ENCODE results near the gene PRG2.

The PRG2 gene

GRCh38 chr11:57353446-57353845 lies 37.0 kb downstream of the PRG2 start:
- Histone ChIP-seq H3K27ac (ENCODE audit: low read length) (no peak overlapping the region), H3K4me3 (ENCODE audit: low read depth in 1 of 2, low read length in 2 of 2) (no peak overlapping the region), H3K4me1 (ENCODE audit: control insufficient read depth in 1 of 2, insufficient read depth in 2 of 2, low read length in 2 of 2) (peaks cover 0 to 4% of the 10 kb centered on the region in 2 donors), H3K27me3 (ENCODE audit: low read depth, low read length) (no peaks in the 10 kb centered on the region), H3K9me3 (ENCODE audit: control insufficient read depth in 1 of 2, low read length in 2 of 2) (no peaks in the 10 kb centered on the region), H3K36me3 (ENCODE audit: control insufficient read depth in 1 of 2, insufficient read depth in 2 of 2, low read length in 2 of 2) (no peaks in the 10 kb centered on the region)

GRCh38 chr11:57353036-57353435 lies 37.4 kb downstream of the PRG2 start:
- Histone ChIP-seq H3K9me3 (ENCODE audit: control insufficient read depth in 1 of 2, low read length in 2 of 2) (no peaks in the 10 kb centered on the region), H3K4me1 (ENCODE audit: control insufficient read depth in 1 of 2, insufficient read depth in 2 of 2, low read length in 2 of 2) (peaks cover 0 to 4% of the 10 kb centered on the region in 2 donors), H3K4me3 (ENCODE audit: low read depth in 1 of 2, low read length in 2 of 2) (no peak overlapping the region), H3K27ac (ENCODE audit: low read length) (no peak overlapping the region), H3K36me3 (ENCODE audit: control insufficient read depth in 1 of 2, insufficient read depth in 2 of 2, low read length in 2 of 2) (no peaks in the 10 kb centered on the region), H3K27me3 (ENCODE audit: low read depth, low read length) (no peaks in the 10 kb centered on the region)

- H3K9me3 ChIP-seq (ENCODE audit: control insufficient read depth in 1 of 2, low read length in 2 of 2), result no peaks in the 10 kb centered on the region
- H3K4me1 ChIP-seq (ENCODE audit: control insufficient read depth in 1 of 2, insufficient read depth in 2 of 2, low read length in 2 of 2), result peaks cover 0 to 4% of the 10 kb centered on the region in 2 donors
- no peaks in the 10 kb centered on the region for H3K36me3 ChIP-seq (ENCODE audit: control insufficient read depth in 1 of 2, insufficient read depth in 2 of 2, low read length in 2 of 2)
- H3K27ac ChIP-seq (ENCODE audit: low read length), result no peak overlapping the region
- H3K4me3 ChIP-seq (ENCODE audit: low read depth in 1 of 2, low read length in 2 of 2), result no peak overlapping the region
- H3K27me3 ChIP-seq (ENCODE audit: low read depth, low read length), result no peaks in the 10 kb centered on the region
These were observed 40.8 kb downstream of the PRG2 start for GRCh38 chr11:57349491-57350274.

GRCh38 chr11:57348636-57349313 lies 41.7 kb downstream of the PRG2 start:
- Histone ChIP-seq H3K27ac (ENCODE audit: low read length) (no peak overlapping the region), H3K27me3 (ENCODE audit: low read depth, low read length) (no peaks in the 10 kb centered on the region), H3K4me3 (ENCODE audit: low read depth in 1 of 2, low read length in 2 of 2) (no peak overlapping the region), H3K4me1 (ENCODE audit: control insufficient read depth in 1 of 2, insufficient read depth in 2 of 2, low read length in 2 of 2) (peaks cover 0 to 4% of the 10 kb centered on the region in 2 donors), H3K9me3 (ENCODE audit: control insufficient read depth in 1 of 2, low read length in 2 of 2) (no peaks in the 10 kb centered on the region), H3K36me3 (ENCODE audit: control insufficient read depth in 1 of 2, insufficient read depth in 2 of 2, low read length in 2 of 2) (no peaks in the 10 kb centered on the region)

GRCh38 chr11:57348052-57348451 lies 42.4 kb downstream of the PRG2 start:
- no peak overlapping the region for H3K27ac ChIP-seq (ENCODE audit: low read length)
- no peak overlapping the region for H3K4me3 ChIP-seq (ENCODE audit: low read depth in 1 of 2, low read length in 2 of 2)
- peaks cover 0 to 4% of the 10 kb centered on the region in 2 donors for H3K4me1 ChIP-seq (ENCODE audit: control insufficient read depth in 1 of 2, insufficient read depth in 2 of 2, low read length in 2 of 2)
- H3K36me3 ChIP-seq (ENCODE audit: control insufficient read depth in 1 of 2, insufficient read depth in 2 of 2, low read length in 2 of 2), result no peaks in the 10 kb centered on the region
- no peaks in the 10 kb centered on the region for H3K9me3 ChIP-seq (ENCODE audit: control insufficient read depth in 1 of 2, low read length in 2 of 2)
- no peaks in the 10 kb centered on the region for H3K27me3 ChIP-seq (ENCODE audit: low read depth, low read length)

- Histone ChIP-seq H3K27ac (ENCODE audit: low read length) (no peak overlapping the region), H3K36me3 (ENCODE audit: control insufficient read depth in 1 of 2, insufficient read depth in 2 of 2, low read length in 2 of 2) (no peaks in the 10 kb centered on the region), H3K27me3 (ENCODE audit: low read depth, low read length) (no peaks in the 10 kb centered on the region), H3K4me1 (ENCODE audit: control insufficient read depth in 1 of 2, insufficient read depth in 2 of 2, low read length in 2 of 2) (peaks cover 0 to 4% of the 10 kb centered on the region in 2 donors), H3K4me3 (ENCODE audit: low read depth in 1 of 2, low read length in 2 of 2) (no peak overlapping the region), H3K9me3 (ENCODE audit: control insufficient read depth in 1 of 2, low read length in 2 of 2) (no peaks in the 10 kb centered on the region)
These were observed 43.1 kb downstream of the PRG2 start for GRCh38 chr11:57347336-57347735.

- Histone ChIP-seq H3K4me1 (ENCODE audit: control insufficient read depth in 1 of 2, insufficient read depth in 2 of 2, low read length in 2 of 2) (peaks cover 0 to 4% of the 10 kb centered on the region in 2 donors), H3K27me3 (ENCODE audit: low read depth, low read length) (no peaks in the 10 kb centered on the region), H3K4me3 (ENCODE audit: low read depth in 1 of 2, low read length in 2 of 2) (no peak overlapping the region), H3K27ac (ENCODE audit: low read length) (no peak overlapping the region), H3K9me3 (ENCODE audit: control insufficient read depth in 1 of 2, low read length in 2 of 2) (no peaks in the 10 kb centered on the region), H3K36me3 (ENCODE audit: control insufficient read depth in 1 of 2, insufficient read depth in 2 of 2, low read length in 2 of 2) (no peaks in the 10 kb centered on the region)
These were observed 44.8 kb downstream of the PRG2 start for GRCh38 chr11:57345555-57346211.

- Histone ChIP-seq H3K4me3 (ENCODE audit: low read depth in 1 of 2, low read length in 2 of 2) (no peak overlapping the region), H3K36me3 (ENCODE audit: control insufficient read depth in 1 of 2, insufficient read depth in 2 of 2, low read length in 2 of 2) (no peaks in the 10 kb centered on the region), H3K4me1 (ENCODE audit: control insufficient read depth in 1 of 2, insufficient read depth in 2 of 2, low read length in 2 of 2) (peaks cover 0 to 3% of the 10 kb centered on the region in 2 donors), H3K27me3 (ENCODE audit: low read depth, low read length) (no peaks in the 10 kb centered on the region), H3K27ac (ENCODE audit: low read length) (no peak overlapping the region), H3K9me3 (ENCODE audit: control insufficient read depth in 1 of 2, low read length in 2 of 2) (no peaks in the 10 kb centered on the region)
These were observed 45.6 kb downstream of the PRG2 start for GRCh38 chr11:57344826-57345225.

- Histone ChIP-seq H3K9me3 (ENCODE audit: control insufficient read depth in 1 of 2, low read length in 2 of 2) (no peaks in the 10 kb centered on the region), H3K4me1 (ENCODE audit: control insufficient read depth in 1 of 2, insufficient read depth in 2 of 2, low read length in 2 of 2) (no peaks in the 10 kb centered on the region), H3K4me3 (ENCODE audit: low read depth in 1 of 2, low read length in 2 of 2) (no peak overlapping the region), H3K27me3 (ENCODE audit: low read depth, low read length) (no peaks in the 10 kb centered on the region), H3K36me3 (ENCODE audit: control insufficient read depth in 1 of 2, insufficient read depth in 2 of 2, low read length in 2 of 2) (no peaks in the 10 kb centered on the region), H3K27ac (ENCODE audit: low read length) (no peak overlapping the region)
These were observed 46.6 kb downstream of the PRG2 start for GRCh38 chr11:57343825-57344224.

- Histone ChIP-seq H3K27ac (ENCODE audit: low read length) (no peak overlapping the region), H3K36me3 (ENCODE audit: control insufficient read depth in 1 of 2, insufficient read depth in 2 of 2, low read length in 2 of 2) (no peaks in the 10 kb centered on the region)
These were observed 47.7 kb downstream of the PRG2 start for GRCh38 chr11:57342702-57343101.

GRCh38 chr11:57341250-57341808 lies 49.1 kb downstream of the PRG2 start:
- Histone ChIP-seq H3K27ac (ENCODE audit: low read length) (no peak overlapping the region), H3K27me3 (ENCODE audit: low read depth, low read length) (no peaks in the 10 kb centered on the region), H3K4me1 (ENCODE audit: control insufficient read depth in 1 of 2, insufficient read depth in 2 of 2, low read length in 2 of 2) (peaks cover 3% of the 10 kb centered on the region in 2 donors), H3K9me3 (ENCODE audit: control insufficient read depth in 1 of 2, low read length in 2 of 2) (no peaks in the 10 kb centered on the region), H3K36me3 (ENCODE audit: control insufficient read depth in 1 of 2, insufficient read depth in 2 of 2, low read length in 2 of 2) (no peaks in the 10 kb centered on the region), H3K4me3 (ENCODE audit: low read depth in 1 of 2, low read length in 2 of 2) (no peak overlapping the region)

More at GRCh38 chr11:57342702-57343101, 47.7 kb downstream of the PRG2 start:
- no peak overlapping the region for H3K4me3 ChIP-seq (ENCODE audit: low read depth in 1 of 2, low read length in 2 of 2)
- H3K9me3 ChIP-seq (ENCODE audit: control insufficient read depth in 1 of 2, low read length in 2 of 2), result no peaks in the 10 kb centered on the region
- no peaks in the 10 kb centered on the region for H3K4me1 ChIP-seq (ENCODE audit: control insufficient read depth in 1 of 2, insufficient read depth in 2 of 2, low read length in 2 of 2)
- H3K27me3 ChIP-seq (ENCODE audit: low read depth, low read length), result no peaks in the 10 kb centered on the region
